ENCODE measurements around the gene FTO.
A peak's percentile ranks its signal among the peaks of the same experiment; 100 is the strongest.
"Not testable (repeated sequence)": the region's sequence is repeated elsewhere in the genome, so short reads cannot be mapped to it uniquely, and the experiment has no call there.

The FTO gene

DNA sequence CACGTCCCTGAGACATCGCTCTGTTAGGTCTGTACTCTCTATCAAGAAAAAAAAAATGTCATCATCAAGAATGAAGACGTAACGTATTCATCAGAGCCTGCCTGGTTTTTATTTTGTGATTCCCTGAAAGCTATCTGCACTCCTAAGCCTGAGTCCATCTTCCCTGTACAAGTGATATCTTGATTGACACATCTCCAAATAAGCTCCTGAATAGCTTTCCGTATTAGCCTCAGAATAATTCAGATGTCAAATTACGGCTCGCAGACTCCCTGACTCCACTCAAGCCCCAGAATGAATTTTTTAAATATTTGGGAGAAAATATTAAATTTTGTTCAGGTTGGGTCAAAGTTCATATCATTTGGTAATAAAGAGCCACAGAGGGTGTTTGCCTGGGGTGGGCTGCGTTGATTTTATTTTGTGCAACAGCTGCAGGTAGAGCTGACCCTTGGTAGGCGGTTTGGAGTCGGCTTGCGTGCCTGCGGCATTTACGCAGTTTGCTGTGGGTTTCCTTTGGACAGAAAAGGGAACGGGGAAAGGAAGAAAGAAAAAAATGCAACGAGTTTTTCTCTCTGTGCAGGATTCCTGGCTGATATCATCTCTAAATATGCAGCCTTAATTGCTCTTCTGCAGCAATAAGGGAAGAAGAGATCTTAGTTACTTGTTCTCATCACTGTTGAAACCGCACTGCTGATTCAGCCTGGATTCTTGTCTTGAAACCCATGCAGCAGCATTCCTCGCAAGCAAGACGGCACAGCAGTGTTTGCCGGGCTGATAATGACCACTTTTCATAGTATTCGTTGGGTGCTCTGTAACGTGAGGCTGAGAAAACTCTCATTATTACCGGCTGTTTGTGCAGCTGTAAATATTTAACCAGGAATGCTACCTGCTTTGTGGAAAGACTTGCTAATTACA is 467.9 kb downstream of the FTO start:
- DNase-seq (ENCODE audit: low read depth in 4 of 4, low spot score in 1 of 4), result no peak

DNA sequence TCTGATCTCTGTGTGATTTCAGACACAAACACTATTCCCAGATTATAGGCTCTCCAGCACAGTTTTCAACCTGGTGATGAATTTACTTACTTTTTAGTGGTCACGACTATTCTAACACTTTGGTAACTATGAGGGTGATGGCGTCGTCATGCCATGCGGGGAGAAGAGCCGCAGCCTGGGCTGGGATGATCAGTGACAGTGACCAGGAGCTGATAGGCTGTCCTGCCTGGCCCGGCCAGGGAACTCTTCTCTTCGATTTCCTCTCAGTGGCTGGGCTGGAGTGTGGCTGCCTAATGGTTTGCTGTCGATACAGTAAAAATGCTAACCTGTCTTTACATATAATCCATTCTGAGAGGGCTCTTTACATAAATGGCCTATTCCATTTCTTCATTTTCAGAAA is 469.5 kb downstream of the FTO start:
- no peak for DNase-seq (ENCODE audit: low read depth in 4 of 4, low spot score in 1 of 4)

DNA sequence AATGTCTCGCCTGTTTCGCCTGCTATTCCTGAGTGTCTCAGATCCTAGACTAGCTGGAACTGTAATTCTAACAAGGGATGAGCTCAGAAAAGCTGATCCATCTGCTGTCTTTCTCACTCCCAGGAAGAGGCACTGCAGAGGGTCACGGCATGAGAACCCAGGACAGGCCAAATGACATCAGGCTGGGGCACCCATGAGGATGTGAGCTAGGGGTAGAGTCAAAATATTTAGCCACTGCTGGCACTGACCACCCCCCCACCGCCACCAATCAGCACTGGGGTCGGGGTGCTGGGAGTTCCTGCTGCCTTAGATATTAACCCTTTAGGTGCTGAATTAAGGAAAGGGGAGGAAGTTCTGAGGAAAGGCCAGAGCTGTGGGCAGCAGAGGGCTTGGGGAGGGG is 470.2 kb downstream of the FTO start:
- no peak for DNase-seq (ENCODE audit: low read depth in 4 of 4, low spot score in 1 of 4)

DNA sequence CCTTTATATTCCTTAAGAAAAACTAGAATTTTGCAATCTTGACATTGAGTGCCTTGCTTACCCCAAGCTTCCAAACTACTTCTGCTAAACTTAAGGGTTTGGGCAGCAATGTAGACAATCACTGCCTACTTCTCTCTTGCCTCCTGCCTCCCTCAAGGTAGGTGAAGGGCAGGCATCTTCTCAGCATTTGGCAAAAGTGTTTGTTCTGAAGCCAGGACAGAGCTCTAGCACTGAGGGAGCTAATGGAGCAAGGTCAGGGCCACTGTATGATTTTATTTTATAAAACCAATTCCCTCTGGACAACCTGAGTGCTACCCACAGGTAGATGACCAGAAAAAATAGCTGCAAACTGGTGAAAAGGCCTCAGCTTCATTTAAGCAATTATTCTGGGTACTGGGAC is 470.8 kb downstream of the FTO start:
- no peak for DNase-seq (ENCODE audit: low read depth in 4 of 4, low spot score in 1 of 4)

DNA sequence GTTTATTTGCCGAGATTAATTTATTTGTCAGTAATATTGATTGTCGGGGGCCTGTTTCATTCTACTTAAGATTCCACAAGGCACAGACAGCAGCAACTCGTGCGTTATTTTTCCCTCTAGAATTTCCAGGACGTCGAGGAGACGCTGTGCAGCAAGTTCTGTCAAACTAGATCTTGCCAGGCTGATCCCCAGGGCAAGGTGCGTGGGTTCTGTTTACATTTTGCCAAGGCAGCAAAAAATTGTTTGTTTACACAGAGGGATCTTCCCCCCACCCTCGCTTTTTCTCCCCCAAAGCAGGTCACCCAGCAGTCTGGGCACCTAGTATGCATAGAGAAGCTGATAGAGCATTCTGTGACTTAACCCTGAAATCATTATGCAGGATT is 471.2 kb downstream of the FTO start:
- no peak for DNase-seq (ENCODE audit: low read depth in 4 of 4, low spot score in 1 of 4)

DNA sequence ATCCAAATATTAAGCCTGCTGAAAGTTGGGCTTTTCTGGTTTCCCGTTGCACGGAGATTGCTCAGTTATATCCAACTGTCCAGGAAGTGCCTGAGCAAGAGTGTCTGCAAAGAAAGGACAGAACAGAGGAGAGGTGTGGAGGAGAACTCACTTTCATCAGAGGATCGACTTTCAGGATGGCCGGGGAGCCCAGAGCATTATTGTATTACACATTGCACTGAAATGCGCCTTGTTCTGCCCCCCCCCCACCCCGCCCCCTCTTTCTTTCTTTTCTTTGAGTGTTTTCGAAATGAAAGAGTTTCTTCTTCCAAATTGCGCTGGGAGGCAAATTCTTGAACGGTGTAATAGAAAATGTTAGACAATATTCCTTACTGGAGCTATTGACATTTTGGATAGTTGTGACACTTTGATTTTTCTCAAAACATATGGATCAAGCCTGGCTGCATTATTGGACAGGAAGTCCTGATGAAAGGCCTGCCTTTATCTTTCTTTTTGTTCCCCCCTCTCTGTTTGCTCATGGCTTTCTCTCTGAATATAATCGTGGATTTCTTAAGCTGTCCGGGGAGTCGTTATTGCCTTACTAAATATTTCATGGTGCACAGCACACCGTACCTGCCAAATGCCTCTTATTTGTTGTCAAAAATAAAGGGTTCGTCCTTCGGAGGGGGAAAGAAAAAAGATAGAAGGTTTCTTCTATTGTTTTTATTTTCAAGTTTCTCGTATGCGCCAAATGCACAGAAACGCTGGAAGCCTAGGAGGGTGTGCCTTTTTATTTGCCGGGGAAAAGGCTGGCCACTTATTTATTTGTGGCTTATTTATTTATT is 471.8 kb downstream of the FTO start:
- DNase-seq (ENCODE audit: low read depth in 4 of 4, low spot score in 1 of 4), result no peak

DNA sequence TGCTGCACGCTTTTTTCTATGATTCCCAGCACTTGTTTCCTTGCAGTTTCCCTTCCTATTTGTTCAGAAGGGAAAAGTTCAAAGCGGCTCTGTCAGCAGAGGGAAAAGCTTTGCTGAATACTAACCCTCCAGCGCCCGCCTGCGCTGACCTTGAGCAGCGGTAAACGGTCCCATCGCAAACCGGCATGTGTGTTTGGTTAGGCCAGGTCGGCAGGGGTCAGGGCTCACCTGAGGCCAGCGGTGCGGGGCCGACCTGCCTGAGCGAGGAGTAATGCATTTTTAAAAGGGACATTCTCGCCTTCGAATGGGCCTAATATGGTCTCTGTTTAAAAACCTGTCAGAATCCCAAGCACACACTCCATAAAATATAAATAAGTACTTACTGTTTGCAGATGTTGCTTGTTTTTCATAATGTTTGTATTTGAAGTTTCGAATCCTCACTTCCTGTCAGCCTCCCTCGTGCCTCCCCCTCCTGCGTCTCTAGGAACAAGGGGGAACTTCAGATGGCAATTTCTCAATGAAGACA is 472.5 kb downstream of the FTO start:
- DNase-seq (ENCODE audit: low read depth in 4 of 4, low spot score in 1 of 4), result no peak

DNA sequence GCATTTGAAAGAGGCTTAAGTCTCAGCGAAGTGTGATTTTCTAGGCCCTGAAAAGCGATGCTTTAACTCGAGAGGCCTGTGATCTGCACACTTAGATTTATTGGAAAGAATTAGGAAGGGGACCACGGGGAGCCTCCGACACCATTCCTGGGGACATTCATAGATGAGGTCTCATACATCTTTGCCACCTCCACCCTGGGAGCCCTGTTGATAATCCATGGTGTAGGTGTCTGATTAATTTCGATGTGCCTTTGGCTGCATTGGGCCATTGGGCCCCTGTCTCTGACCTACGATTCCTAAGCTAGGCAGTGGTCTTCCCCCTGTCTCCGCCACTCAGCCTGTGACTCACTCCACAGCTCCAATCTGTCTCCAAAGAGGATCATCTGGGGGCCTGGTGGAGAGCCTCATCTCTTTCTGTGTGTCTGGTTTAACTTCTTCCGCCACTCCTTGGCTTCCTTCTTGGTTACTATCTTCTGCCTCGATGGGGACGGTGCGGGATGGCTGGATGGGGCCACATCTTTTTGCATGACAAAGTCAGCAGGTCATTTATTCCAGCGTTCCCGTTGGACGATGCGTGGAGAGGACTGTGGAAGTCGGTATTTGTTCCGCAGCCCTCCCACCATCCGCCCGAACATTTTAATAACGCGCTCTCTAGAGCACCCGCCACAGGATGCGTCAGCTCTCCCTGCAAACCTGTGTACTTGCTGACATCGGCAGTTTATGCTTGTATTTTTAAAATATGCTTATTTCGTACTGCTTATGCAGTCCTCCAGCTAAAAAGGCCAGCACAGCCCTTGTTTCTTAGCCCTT is 473.3 kb downstream of the FTO start:
- no peak for DNase-seq (ENCODE audit: low read depth in 4 of 4, low spot score in 1 of 4)

DNA sequence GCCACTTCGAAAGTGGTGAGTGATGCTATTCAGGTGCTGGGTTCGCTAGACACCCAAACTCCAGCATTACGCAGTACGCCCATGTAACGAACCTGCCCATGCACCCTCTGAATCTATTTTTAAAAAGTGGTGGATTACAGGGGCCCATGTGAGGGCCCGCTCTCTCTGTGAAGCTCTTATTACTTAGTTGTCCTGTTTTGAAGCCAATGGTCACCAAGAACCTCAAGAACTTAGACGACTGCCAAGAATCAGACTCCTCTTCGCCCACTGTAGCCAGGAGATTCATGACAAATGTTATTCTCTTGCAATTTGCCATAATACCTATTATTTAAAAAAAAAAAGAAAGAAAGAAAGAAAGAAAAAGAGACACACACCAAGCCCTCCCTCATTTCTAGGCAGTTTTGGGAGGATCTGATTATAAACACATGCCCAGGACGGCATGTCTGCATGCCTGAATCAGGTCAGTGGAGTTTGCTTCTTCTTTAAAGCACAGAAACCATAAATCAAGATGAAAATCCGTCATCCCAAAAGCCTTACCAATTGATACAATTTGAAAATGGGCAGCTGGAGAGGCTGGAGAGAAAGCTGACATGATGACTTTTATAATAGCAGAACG is 474.0 kb downstream of the FTO start:
- DNase-seq (ENCODE audit: low read depth in 4 of 4, low spot score in 1 of 4), result no peak

DNA sequence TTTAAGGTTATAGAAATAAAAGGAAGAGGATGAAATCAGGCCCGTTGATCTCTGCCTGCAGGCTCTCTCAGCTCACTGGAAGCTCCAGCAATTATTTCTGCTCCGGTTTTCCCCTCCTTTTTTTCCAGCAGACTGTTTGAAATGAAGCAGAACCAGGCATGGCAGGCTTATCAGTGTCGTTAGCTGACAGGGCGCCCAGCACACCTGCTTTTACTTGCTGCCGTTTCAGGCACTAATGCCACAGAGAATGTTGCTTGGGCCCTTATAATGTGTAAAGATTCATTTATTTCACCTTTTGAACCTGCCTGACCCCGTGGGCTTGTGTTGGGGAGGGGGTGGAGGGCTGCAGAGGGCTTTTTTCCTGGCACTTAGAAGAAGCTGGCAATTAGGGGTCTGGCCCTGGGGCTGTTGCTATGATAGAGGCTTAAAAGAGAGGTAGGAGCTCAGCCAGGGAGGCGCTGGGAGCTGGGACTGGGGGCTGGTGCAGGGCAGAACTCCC is 474.6 kb downstream of the FTO start:
- DNase-seq (ENCODE audit: low read depth in 4 of 4, low spot score in 1 of 4), result no peak

DNA sequence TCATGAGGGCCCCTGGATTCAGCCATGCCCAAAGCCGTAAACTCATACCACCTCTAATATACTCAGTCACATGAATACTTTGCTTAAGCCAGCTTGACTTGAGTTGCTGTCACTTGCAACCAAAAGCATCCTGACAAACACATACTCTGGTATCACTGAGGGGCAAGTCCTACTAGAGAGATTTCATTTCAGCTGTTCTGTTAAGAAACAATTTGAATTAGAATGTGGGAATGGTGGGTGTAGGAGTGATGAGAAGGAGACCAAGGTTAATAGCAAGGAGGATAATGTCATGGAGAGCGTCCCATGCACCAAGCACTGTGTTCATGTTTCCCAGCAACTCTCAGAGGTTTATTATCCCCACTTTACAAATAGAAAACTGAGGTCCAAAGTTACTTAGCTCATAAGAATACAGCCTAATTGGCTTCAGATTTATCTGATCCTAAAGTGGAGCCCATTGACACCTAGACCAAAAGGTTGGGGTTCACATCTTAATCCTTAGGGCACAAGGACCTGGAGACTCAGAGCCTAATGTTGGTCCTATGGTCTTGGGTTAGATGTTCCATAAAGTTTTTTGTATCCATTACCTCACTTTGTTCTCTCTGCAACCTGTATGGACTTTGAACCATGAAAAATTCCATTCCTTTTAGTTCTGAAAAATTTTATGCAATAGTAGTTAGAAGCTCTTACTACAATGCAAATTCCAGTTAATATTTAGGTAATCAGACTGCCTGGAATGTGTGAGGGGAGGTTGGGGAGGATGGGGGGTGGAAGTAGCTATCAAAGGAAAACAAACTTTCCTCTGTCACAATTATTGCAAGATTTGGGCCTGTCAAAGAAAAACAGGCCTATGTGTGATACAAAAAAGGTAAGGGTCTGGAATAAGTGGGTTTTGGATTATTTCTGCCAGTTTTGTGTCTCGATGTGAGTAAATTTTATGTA is 476.7 kb downstream of the FTO start:
- DNase-seq (ENCODE audit: low read depth in 4 of 4, low spot score in 1 of 4), result no peak

DNA sequence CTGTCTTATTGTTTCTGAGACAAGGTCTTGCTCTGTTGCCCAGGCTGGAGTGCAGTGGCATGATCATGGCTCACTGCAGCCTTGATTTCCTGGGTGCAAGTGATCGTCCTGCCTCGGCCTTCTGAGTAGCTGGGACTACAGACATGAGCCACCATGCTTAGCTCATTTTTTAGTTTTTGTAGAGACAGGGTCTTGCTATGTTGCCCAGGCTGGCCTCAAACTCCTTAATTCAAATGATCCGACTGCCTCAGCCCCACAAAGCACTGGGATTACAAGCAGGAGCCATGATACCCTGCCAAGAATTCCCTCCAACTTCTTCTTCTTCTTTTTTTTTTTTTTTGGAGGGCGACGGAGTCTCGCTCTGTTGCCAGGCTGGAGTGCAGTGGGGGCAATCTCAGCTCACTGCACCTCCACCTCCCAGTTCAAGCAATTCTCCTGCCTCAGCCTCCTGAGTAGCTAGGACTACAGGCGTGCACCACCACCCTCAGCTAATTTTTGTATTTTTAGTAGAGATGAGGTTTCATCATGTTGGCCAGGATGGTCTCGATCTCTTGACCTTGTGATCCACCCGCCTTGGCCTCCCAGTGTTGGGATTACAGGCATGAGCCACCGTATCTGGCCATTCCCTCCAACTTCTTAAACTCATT is 477.9 kb downstream of the FTO start:
- not testable (repeated sequence) for DNase-seq (ENCODE audit: low read depth in 4 of 4, low spot score in 1 of 4)

DNA sequence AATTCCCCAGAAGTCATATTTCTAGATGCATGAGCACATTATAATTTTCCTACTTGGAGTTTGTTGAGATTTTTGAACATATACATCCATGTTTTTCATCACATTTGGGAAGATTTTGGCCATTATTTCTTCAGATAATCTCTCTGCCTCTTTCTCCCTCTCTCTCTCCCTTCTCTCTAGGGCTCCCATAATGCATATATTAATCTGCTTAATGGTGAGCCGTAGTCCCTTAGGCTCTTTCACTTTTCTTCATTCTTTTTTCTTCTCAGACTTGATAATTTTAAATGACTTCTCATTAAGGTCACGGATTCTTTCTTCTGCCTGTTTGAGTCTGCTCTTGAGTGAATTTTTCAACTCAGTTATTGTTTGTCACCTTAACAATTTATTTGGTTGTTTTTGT is 481.1 kb downstream of the FTO start:
- DNase-seq (ENCODE audit: low read depth in 4 of 4, low spot score in 1 of 4), result no peak

DNA sequence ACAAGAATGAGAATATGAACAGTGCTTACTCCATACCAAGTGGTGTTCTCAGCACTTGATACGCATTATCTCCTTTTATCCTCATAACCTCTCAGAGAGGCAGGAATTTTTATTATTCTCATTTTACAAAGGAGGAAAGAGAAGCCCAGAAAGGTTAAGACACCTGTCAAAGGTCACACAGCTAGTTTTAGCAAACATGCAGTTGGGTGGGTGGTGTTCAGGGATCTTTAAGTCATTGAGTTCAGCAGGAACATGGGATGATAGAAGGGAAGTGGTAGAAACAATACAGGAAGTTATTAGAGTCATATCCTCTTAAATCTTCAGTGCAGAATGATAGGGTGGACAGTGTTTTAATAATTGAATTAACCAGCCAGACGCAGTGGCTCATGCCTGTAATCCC is 487.2 kb downstream of the FTO start:
- DNase-seq (ENCODE audit: low read depth in 4 of 4, low spot score in 1 of 4), result no peak

DNA sequence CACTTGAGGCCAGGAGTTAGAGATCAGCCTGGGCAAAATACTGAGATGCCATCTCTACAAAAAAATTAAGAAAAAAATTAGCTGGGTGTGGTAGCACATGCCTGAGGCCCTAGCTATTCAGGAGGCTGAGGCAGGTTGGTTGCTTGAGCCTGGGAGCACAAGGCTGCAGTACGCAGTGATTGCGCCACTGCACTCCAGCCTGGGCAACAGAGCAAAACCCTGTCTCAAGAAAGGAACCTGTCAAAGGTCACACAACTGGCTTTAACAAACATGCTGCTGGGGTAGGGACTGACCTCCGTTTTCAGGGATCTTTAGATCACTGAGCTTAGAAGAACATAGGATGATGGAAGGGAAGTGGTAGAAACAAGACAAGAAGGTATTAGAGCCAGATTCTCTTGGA is 487.6 kb downstream of the FTO start:
- DNase-seq (ENCODE audit: low read depth in 4 of 4, low spot score in 1 of 4), result no peak

DNA sequence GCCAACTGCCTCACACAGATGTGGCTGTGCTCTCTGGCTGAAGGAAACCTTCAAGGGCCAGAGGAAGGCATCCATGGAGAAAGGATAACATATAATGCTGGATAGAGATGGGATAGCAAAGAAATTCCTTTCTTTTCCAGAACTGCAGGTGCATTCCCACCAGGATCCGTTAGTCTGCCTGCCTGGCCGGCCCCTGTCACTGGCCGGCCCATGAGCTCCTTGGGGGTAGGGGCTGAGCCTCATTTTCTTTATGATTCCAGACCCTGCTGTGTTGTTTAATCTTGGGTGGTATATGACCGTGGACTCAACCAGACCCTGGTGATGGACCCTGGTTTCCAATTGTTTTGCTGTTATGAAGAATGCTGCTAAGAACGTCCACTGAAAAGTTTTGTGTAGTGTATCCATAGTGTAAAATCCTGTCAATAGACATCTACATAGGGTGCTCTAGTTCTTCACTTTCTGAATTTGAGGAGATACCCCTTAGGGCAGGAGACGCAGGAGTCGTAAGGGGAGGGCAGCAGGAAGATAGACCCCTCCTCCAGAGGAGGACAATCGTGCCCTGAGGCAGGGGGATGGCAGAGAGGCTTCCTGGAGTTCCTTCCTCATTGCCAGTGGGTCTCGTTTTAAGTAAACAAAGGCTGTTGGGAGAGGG is 489.2 kb downstream of the FTO start:
- no peak for DNase-seq (ENCODE audit: low read depth in 4 of 4, low spot score in 1 of 4)

DNA sequence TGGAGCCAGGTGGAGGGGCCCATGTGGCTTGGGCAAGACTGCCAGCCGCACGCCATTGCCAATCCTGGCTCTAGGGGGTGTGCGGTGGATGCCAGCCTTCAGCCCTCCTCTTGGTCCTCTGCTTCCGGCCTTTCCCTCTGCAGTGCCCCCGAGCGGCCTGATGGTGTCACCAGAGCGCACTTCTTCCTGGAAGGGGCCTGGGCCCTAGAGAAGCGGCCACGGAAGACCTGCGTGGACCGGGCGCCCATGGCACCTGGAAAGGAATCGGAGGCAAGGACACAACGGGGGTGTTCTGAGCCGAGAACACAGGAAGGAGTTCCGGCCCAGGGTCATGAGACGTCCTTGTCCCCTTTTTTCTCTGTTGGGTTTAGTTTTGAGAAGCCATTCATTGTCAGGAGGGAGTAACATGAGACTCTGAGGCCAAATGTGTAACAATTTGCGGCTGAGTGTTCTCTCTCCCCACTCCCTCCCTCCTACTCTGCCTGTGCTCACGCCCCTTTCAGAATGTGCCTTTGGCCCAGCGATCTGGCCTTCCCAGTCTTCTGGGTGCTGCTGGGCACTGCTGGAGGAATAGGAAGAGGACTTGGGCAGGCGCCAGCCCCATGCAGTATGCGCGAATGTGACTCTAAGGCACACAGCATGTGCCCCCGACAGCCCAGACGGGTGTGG is 489.8 kb downstream of the FTO start:
- DNase-seq (ENCODE audit: low read depth in 4 of 4, low spot score in 1 of 4), result peak in 2 of 4 experiments; percentile 5 to 13

DNA sequence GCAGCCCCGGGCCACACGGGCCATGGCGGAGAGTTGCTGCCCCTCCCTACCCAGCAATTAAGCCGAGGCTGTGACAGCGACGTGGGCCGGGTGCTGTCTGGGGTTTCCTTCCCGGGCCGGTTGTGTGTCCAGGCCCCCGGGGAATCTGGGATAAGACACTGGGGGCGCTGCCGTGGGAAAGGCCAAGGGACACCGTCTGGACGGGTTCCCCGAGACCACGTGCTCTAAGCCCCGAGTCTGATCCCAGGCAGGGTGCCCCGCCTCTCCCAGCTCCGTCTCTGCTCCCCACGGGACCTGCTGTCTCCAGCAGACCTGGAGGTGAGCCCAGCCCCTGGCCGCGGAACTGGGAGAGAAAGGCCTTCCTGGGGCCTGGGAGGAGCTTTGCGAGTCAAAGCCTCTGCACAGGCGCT is 490.4 kb downstream of the FTO start:
- DNase-seq (ENCODE audit: low read depth in 4 of 4, low spot score in 1 of 4), result no peak

All from stimulated activated CD4-positive, alpha-beta T cell treated with anti-CD3 and anti-CD28 coated beads, Interleukin-1b, Interleukin-23, amount 100 ng/mL, for 24 hours (primary cell).